GM13976 (cell line): ENCODE data around the gene FAM3C.
"Not testable (repeated sequence)": the region's sequence is repeated elsewhere in the genome, so short reads cannot be mapped to it uniquely, and the experiment has no call there.

Source experiments
- DNase-seq: peaks from one replicate; pipeline ENCODE4 v3.0.0; 2012; ENCODE audit warnings: low spot score
- CTCF ChIP-seq: IDR thresholded peaks from 2 replicates; pipeline ENCODE4 v1.5.1; 2012; ENCODE audit warnings: borderline replicate concordance, mild to moderate bottlenecking; ENCODE audit not compliant: insufficient read depth; ENCODE audit errors: extremely low read depth, missing control alignments, control extremely low read depth
- in situ Hi-C: fragments of 300-500 bp; cut with MboI; formaldehyde crosslinking; loops from one replicate; pipeline ENCODE4 v1.12.0; 2022; ENCODE audit warnings: low sequenced_read_pairs, mixed read lengths, inconsistent platforms; ENCODE audit not compliant: unreplicated experiment

Gene FAM3C

GRCh38 chr7:121428855-121429489 lies 32.9 kb upstream of the FAM3C start:
- no peak for TF ChIP-seq CTCF
- in situ Hi-C loops, result no loop called here
- DNase-seq, result no peak

GRCh38 chr7:121421743-121422142 lies 25.6 kb upstream of the FAM3C start:
- DNase-seq, in situ Hi-C loops: not testable (repeated sequence)

- no peak for DNase-seq
- in situ Hi-C loops, result no loop called here
- no peak for TF ChIP-seq CTCF
Observed at GRCh38 chr7:121420976-121421375, 24.9 kb upstream of the FAM3C start.

- in situ Hi-C loops, result no loop called here
- no peak for TF ChIP-seq CTCF
- no peak for DNase-seq
Observed at GRCh38 chr7:121419201-121420148, 23.4 kb upstream of the FAM3C start.

- no peak for TF ChIP-seq CTCF
- no peak for DNase-seq
- in situ Hi-C loops, result no loop called here
Observed at GRCh38 chr7:121416533-121416932, 20.4 kb upstream of the FAM3C start.

- no peak for TF ChIP-seq CTCF
- in situ Hi-C loops, result no loop called here
- DNase-seq, result no peak
Observed at GRCh38 chr7:121414436-121414835, 18.3 kb upstream of the FAM3C start.

GRCh38 chr7:121411597-121411979 lies 15.5 kb upstream of the FAM3C start:
- in situ Hi-C loops, result no loop called here
- no peak for TF ChIP-seq CTCF
- DNase-seq, result no peak
